ENCODE results near the gene PNPLA7. TPM values are rescaled to one million over a fixed set of nuclear protein-coding genes. Genes with fewer than 3 reads are reported as not detected.

PNPLA7 gene
- total RNA-seq, 1 experiment from 2014 or later: not detected

- H3K4me3 ChIP-seq: no peak overlapping the region
- peaks cover 7% of the 10 kb centered on the region for H3K36me3 ChIP-seq
- DNase-seq: no peak
- no peaks in the 10 kb centered on the region for H3K27me3 ChIP-seq
- H3K9me3 ChIP-seq: no peaks in the 10 kb centered on the region
These were observed 101.6 kb downstream of the PNPLA7 start for GRCh38 chr9:137448602-137448962.

- Histone ChIP-seq H3K27me3 (no peaks in the 10 kb centered on the region), H3K4me3 (no peak overlapping the region), H3K9me3 (no peaks in the 10 kb centered on the region), H3K36me3 (peaks cover 4% of the 10 kb centered on the region)
- DNase-seq: no peak
These were observed 102.2 kb downstream of the PNPLA7 start for GRCh38 chr9:137447722-137448601.

GRCh38 chr9:137446851-137447471 is 103.2 kb downstream of the PNPLA7 start:
- H3K27me3 ChIP-seq: no peaks in the 10 kb centered on the region
- H3K36me3 ChIP-seq: no peaks in the 10 kb centered on the region
- H3K9me3 ChIP-seq: no peaks in the 10 kb centered on the region
- no peak overlapping the region for H3K4me3 ChIP-seq
- no peak for DNase-seq

- H3K4me3 ChIP-seq: no peak overlapping the region
- H3K9me3 ChIP-seq: no peaks in the 10 kb centered on the region
- H3K36me3 ChIP-seq: no peaks in the 10 kb centered on the region
- DNase-seq: no peak
- H3K27me3 ChIP-seq: no peaks in the 10 kb centered on the region
These were observed 104.2 kb downstream of the PNPLA7 start for GRCh38 chr9:137445930-137446431.

- peak; percentile 72 for DNase-seq
- H3K36me3 ChIP-seq: no peaks in the 10 kb centered on the region
- H3K9me3 ChIP-seq: no peaks in the 10 kb centered on the region
- H3K27me3 ChIP-seq: no peaks in the 10 kb centered on the region
- H3K4me3 ChIP-seq: no peak overlapping the region
These were observed 104.9 kb downstream of the PNPLA7 start for GRCh38 chr9:137445275-137445807.

GRCh38 chr9:137444106-137444790 is 106.0 kb downstream of the PNPLA7 start:
- Histone ChIP-seq H3K36me3 (no peaks in the 10 kb centered on the region), H3K27me3 (no peaks in the 10 kb centered on the region), H3K9me3 (no peaks in the 10 kb centered on the region), H3K4me3 (no peak overlapping the region)
- DNase-seq: no peak

GRCh38 chr9:137441935-137442321 is 108.3 kb downstream of the PNPLA7 start:
- Histone ChIP-seq H3K27me3 (no peaks in the 10 kb centered on the region), H3K36me3 (no peaks in the 10 kb centered on the region)
- DNase-seq: no peak

GRCh38 chr9:137441289-137441934 is 108.8 kb downstream of the PNPLA7 start, which contains the start of gene ENTPD8:
Gene ENTPD8 (minus strand): TSS chr9:137441357. CDS start chr9:137438285, 3,072 bp downstream.
- Histone ChIP-seq H3K4me3 (peak within 1 kb of the TSS; percentile 44), H3K9me3 (no peaks in the 10 kb centered on the region), H3K27me3 (no peaks in the 10 kb centered on the region), H3K36me3 (no peaks in the 10 kb centered on the region)
- peak; percentile 49 for DNase-seq

More at GRCh38 chr9:137441935-137442321, 108.3 kb downstream of the PNPLA7 start:
- H3K4me3 ChIP-seq: no peak overlapping the region
- H3K9me3 ChIP-seq: no peaks in the 10 kb centered on the region

- H3K36me3 ChIP-seq: no peaks in the 10 kb centered on the region
- no peak overlapping the region for H3K4me3 ChIP-seq
- DNase-seq: no peak
- H3K9me3 ChIP-seq: no peaks in the 10 kb centered on the region
- no peaks in the 10 kb centered on the region for H3K27me3 ChIP-seq
These were observed 111.0 kb downstream of the PNPLA7 start for GRCh38 chr9:137439158-137439714.

- H3K36me3 ChIP-seq: no peaks in the 10 kb centered on the region
- H3K4me3 ChIP-seq: no peak overlapping the region
- no peaks in the 10 kb centered on the region for H3K9me3 ChIP-seq
- DNase-seq: no peak
- H3K27me3 ChIP-seq: no peaks in the 10 kb centered on the region
These were observed 111.5 kb downstream of the PNPLA7 start for GRCh38 chr9:137438591-137439157.

GRCh38 chr9:137437691-137438590 is 112.3 kb downstream of the PNPLA7 start:
- no peaks in the 10 kb centered on the region for H3K36me3 ChIP-seq
- H3K4me3 ChIP-seq: no peak overlapping the region
- H3K27me3 ChIP-seq: no peaks in the 10 kb centered on the region
- DNase-seq: no peak
- H3K9me3 ChIP-seq: no peaks in the 10 kb centered on the region

- H3K27me3 ChIP-seq: no peaks in the 10 kb centered on the region
- H3K36me3 ChIP-seq: no peaks in the 10 kb centered on the region
- H3K4me3 ChIP-seq: no peak overlapping the region
- H3K9me3 ChIP-seq: no peaks in the 10 kb centered on the region
- no peak for DNase-seq
These were observed 113.2 kb downstream of the PNPLA7 start for GRCh38 chr9:137436761-137437600.

GRCh38 chr9:137435980-137436760 is 114.0 kb downstream of the PNPLA7 start:
- peak; percentile 76 for DNase-seq
- Histone ChIP-seq H3K36me3 (no peaks in the 10 kb centered on the region), H3K9me3 (no peaks in the 10 kb centered on the region), H3K4me3 (no peak overlapping the region), H3K27me3 (no peaks in the 10 kb centered on the region)
